Islet of Langerhans (tissue), 1 donor: ENCODE measurements around the gene PPP1CC.
"Not testable (repeated sequence)": the region's sequence is repeated elsewhere in the genome, so short reads cannot be mapped to it uniquely, and the experiment has no call there.

Experiments used
- FAIRE-seq: peaks from one replicate; lab custom pipeline; 2011; peaks lifted over from hg19 to GRCh38; lab: Jason Lieb, UNC

The PPP1CC gene

GRCh38 chr12:110754101-110754793 lies 11.6 kb upstream of the PPP1CC start:
- FAIRE-seq = no peak

GRCh38 chr12:110750784-110751461 lies 8.2 kb upstream of the PPP1CC start:
- no peak for FAIRE-seq

DNA sequence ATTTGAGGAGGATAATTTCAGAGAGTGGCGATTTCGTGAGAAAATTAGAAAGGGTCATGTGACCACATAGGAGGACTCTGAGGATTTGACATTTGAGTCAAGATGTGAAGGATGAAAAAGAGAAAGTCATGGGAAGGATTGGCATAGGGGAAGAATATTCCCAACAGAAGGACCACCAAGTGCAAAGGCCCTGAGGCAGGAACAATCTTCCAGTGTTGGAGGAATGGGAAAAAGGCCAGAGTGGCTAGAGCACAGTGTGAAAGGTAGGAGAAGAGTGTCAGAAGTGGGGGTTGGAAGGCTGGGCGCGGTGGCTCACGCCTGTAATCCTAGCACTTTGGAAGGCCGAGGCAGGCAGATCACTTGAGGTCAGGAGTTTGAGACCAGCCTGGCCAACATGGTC lies 3.9 kb upstream of the PPP1CC start:
- no peak for FAIRE-seq

DNA sequence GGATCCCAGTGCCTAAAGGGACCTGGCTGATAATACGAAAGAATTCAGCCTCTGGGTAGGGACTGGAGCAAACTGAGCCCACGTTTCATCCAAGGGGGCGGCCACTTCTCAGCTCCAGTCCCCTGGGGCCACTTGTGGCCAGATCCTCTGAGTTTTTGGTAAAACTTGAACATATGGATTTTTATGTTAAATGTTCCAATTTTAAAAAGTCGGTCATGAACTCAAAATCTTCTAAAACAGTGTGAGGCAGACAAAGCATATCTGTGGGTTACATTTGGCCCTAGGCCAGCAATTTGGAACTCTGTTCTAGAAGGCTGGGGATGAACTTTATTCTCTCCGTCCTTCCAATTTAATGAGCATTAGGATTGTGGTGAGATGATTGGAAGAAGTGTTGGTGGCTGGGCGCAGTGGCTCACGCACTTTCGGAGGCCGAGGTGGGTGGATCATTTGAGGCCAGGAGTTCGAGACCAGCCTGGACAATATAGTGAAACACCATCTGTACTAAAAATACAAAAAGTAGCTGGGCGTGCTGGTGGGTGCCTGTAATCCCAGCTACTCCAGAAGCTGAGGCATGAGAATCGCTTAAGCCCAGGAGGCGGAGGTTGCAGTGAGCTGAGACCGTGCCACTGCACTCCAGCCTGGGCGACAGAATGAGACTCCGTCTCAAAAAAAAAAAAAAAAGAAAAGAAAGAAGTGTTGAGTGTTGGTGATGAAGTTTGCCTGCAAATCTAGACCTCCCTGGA lies 3.0 kb upstream of the PPP1CC start:
- no peak for FAIRE-seq

DNA sequence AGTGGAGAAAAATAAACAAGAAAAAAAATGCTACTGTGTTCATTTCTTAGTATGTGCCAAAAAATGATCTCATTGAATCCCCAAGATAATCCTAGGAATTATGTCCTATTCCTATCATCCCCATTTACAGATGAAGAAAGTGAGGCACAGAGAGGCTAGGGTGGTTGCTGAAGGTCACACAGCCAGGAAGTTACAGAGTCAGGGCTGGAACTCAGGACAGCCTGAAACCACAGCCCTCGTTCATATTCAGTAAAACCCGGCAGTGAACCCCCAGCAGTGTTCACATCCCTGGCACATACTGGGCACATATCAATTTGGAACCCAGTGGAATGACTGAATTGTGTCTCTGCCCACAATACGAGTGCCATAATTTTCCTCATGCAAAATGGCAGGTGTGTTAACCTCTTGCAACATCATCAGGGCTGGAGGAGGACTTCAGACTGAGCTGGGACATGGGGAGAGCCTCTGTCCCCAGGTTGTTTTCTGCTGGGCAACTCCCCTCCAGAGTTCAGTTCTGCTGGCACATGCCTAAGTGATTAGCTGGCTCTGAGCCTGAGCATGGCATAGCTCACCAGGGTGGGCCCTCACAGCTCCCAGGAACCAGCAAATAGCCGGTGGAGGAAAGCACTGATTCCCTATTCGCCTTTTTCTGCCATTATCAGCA lies 2.0 kb upstream of the PPP1CC start:
- no peak for FAIRE-seq

DNA sequence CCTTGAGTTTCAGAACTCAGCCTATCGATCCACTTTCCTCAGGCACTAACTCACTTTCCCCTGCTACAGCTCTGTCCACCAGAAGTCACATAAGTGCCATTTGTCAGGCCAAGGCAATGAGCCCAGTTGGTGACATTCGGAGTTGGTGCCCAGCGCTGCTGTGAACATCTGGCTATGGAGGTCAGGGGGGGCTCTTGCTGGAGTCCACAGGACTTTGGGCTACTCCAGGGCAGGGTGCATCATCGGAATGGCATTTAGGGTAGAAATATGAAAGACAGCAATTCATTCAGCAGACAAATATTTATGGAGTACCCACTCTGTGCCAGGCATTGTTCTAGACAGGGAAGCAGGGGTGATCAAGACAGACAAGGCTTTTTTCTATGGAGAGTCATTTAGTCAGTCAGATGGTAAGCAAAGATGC lies 1.5 kb upstream of the PPP1CC start:
- no peak for FAIRE-seq

DNA sequence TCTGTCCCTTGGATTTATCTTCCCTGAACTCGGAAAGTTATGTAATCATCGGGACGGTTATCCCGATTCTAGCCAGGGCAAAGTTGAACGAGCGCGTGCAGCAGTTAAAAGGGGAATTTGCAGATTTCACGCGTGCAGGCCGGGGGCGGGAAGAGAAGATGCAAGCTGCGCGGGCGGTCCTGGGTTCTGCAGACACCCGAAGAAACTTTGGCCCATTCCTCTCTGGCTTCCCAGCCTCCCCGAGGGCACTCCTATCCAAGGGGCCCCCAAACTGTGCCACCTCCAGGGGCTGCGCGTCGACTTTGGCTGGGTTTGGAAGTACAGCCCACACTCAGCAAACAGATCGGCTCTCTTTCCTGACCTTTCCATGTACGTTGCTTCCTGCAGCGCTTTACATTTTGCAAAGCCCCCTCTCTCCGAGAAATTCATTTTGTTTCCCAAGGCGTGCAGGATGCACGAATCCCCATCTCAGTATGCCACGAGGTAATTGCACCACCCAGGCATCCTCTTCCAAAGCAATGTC lies 941 bp upstream of the PPP1CC start:
- no peak for FAIRE-seq

DNA sequence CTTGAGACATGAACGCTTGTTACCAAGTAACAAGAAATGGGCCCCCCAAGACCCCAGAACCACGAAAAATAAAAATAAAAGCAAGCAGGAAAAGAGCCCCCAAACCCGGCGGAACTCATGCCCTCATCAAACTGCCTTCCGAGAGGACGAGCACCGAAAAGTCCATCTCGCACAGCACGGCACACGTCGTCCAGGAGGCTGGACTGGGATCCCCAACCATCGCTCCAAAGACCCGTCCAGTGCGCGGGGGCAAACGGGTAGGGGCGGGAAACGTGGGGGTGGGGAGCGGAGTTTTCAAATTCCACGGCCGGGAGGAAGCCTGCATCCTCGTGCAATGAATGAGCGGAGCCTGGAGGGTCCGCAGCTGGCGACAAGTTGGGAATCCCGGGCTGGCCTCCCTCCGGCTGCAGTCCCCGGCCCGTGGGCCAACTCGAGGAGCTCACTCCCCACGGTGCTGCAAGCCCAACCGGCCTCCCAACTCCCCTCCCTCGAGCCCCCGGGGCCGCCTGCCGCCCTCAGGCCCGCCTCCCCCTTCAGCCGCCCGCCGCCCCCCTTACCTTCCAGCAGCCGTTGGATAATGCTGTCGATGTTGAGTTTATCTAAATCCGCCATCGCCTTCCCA lies 484 bp downstream of the PPP1CC start:
- FAIRE-seq = no peak

- no peak for FAIRE-seq
These were observed 1.2 kb downstream of the PPP1CC start for GRCh38 chr12:110741341-110742095.

DNA sequence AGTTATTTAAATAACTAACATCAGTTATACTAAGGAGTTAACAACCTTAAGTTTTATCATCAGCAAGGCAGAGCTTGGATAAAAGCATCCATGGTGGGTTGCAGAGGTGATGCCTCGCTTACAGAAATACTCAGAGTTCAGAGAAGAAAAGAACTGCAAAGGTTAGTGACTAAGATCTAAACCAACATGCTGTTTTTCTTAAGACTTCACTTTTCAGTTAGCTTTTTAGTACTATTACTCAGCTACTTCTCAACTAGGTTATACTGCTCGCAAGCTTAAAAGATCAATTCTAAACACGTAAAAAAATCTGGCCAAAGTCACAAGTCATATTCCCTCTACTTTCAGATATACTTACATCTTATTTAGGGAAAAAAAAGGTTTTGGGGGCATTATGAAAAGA lies 2.8 kb downstream of the PPP1CC start:
- no peak for FAIRE-seq

DNA sequence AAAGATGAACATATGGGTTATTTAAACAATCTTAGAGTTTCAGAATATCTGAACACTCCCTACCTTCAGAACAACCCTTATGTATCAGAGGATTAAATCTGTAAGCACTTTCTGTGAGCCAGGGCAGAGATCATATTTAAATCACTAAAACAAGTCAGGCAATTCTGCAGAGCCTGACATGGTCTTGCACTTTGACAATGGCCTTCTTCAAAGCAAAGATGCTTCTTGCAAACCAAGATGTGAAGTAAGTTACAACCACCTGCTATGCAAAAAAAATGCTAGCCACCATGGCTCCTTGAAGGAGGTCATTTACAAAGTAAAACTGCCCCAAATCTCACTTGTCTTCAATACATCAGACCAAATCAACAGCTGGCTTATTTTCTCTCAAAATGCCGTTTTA lies 3.2 kb downstream of the PPP1CC start:
- FAIRE-seq = no peak

GRCh38 chr12:110737532-110737931 lies 5.2 kb downstream of the PPP1CC start:
- FAIRE-seq = no peak

- FAIRE-seq = not testable (repeated sequence)
These were observed 5.7 kb downstream of the PPP1CC start for GRCh38 chr12:110737016-110737415.

- no peak for FAIRE-seq
These were observed 8.8 kb downstream of the PPP1CC start for GRCh38 chr12:110733900-110734299.

DNA sequence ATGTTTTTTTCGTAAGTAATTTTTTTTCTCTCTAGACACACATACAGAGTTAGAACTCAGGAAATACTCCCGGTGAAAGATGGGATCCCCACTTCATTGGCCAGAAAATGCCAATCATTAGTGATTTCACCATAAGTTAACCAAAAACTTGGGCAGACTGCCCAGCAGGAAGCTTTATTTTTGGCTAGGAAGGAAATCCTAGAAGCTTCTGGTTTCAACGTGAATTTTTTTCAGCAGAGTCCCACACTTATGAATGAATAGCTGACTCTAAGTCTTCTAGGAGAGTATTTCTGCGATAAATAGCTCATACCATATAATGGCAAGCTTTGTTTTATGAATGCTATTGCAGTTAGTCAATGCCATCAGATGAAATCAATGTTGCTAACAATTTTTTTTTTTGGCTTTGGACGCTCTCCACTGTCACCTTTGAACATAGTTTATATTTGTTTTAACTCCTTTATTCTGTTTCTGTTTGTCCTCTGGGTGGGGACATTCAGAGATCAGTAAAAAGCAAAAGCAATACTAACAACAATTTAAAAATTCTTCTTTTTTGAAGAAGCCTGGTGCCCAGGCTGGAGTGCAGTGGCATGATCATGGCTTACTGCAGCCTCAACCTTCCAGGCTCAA lies 9.5 kb downstream of the PPP1CC start:
- no peak for FAIRE-seq

- no peak for FAIRE-seq
These were observed 10.1 kb downstream of the PPP1CC start for GRCh38 chr12:110732572-110732971.

DNA sequence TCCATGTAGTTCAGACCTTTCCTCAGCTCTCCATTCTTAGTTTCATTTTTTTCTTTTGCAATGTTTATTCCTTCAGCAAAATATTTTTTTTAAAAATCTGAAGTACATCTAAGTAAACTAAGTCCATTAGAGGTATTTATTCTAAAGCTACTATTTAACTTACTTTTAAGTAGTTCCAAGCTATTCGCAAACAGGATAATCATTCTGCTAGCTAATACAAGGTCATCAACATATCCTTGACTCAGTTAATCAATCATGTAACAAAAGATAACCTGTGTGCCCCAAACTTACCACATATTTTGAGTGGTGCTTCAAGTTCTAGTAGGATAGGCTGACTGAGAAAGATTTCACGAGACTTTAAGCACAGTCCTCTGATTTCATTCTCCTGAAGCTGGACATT lies 11.2 kb downstream of the PPP1CC start:
- FAIRE-seq = no peak

- no peak for FAIRE-seq
These were observed 14.1 kb downstream of the PPP1CC start for GRCh38 chr12:110728628-110729027.

DNA sequence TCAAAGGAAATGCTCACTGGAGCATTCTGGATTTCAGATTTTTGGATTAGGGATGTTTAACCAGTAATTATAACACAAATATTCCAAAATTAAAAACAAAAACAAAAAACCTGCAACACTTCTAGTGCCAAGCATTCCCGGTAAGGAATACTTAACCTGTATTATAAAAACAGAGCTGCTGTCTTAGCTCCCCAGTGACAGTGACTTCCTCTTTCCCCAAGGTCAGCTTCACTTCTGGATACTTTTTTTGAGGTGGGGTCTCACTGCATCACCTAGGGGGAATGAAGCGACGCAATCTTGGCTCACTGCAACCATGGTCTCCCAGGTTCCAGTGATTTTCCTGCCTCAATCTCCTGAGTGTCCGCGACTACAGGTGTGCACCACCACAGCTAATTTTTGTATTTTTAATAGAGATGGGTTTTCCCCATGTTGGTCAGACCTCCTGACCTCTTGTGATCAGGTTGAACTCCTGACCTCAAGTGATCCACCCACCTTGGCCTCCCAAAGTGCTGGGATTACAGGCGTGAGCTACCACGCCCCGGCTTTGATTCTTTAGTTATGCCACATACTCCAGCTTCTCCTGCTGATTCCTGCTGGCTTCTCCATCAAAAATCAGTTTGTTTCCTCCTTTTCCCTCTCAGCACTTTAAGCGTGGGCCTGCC lies 15.9 kb downstream of the PPP1CC start:
- no peak for FAIRE-seq

DNA sequence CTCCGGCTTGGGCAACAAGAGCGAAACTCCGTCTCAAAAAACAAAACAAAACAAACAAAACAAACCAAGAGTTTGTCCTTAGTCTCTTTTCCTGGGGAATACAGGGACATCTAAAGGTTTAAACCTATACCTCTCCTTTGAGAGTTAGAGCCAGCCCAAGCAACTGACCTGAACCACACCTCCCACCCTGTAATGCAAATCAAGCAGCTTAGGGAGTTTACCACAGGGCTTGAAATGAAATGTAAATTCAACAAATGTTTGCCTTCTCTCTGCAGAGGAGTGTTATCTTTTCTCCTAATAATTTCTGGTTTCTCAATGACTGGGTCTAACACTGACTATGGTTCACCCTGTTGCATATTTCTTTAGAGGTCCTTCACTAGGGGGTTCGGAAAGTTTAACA lies 16.7 kb downstream of the PPP1CC start:
- no peak for FAIRE-seq
